Naive thymus-derived CD4-positive, alpha-beta T cell (primary cell): Measurements from ENCODE around the gene L2HGDH. TPM values are rescaled to one million over a fixed set of nuclear protein-coding genes. Genes with fewer than 3 reads are reported as not detected.
A peak's percentile ranks its signal among the peaks of the same experiment; 100 is the strongest.

ENCODE experiments used
- ATAC-seq: fragments of 150-1000 bp; cut with Tn5 transposase; 2 replicates; pipeline ENCODE4 v1.10.0; 2021; ENCODE audit warnings: mild to moderate bottlenecking, moderate library complexity
- CTCF ChIA-PET: fragments of 350-600 bp; sonication (Branson Sonifier 250); formaldehyde crosslinking; loops from one replicate; lab custom pipeline; 2021; ENCODE audit warnings: antibody characterized with exemption; lab: Charles Lee
- POLR2A ChIA-PET: fragments of 350-600 bp; sonication (Branson Sonifier 250); formaldehyde crosslinking; loops from one replicate; lab custom pipeline; 2021; ENCODE audit warnings: antibody characterized with exemption, inconsistent platforms; lab: Charles Lee
- DNase-seq, 9 donors: peaks; one replicate each; pipeline versions ENCODE4 v3.0.0 to v3.0.0-alpha.2; 2020 to 2022; ENCODE audit warnings: mixed read lengths in 1 of 9
- H3K27ac ChIP-seq: one replicate; pipeline ENCODE4 v1.7.0; 2013; ENCODE audit warnings: mild to moderate bottlenecking, low read depth, low read length, moderate library complexity
- H3K27me3 ChIP-seq, 2 donors: one replicate each; pipeline ENCODE4 v1.7.0; 2013; ENCODE audit warnings: low read length in 2 of 2, mild to moderate bottlenecking in 2 of 2, moderate library complexity in 2 of 2; ENCODE audit not compliant: control insufficient read depth in 2 of 2, insufficient read depth in 2 of 2
- H3K36me3 ChIP-seq, 3 experiments: 1 replicate in 2 of 3; 2 replicates in 1 of 3; pipeline ENCODE4 v1.7.0; 2013; ENCODE audit warnings: low read length in 3 of 3, mild to moderate bottlenecking in 3 of 3, moderate library complexity in 1 of 3; ENCODE audit not compliant: insufficient read depth in 3 of 3, control insufficient read depth in 2 of 3
- H3K4me1 ChIP-seq, 2 donors: one replicate each; pipeline ENCODE4 v1.7.0; 2013; ENCODE audit warnings: low read length in 2 of 2, mild to moderate bottlenecking in 2 of 2, moderate library complexity in 1 of 2; ENCODE audit not compliant: control insufficient read depth in 2 of 2, insufficient read depth in 2 of 2
- H3K4me3 ChIP-seq: 2 replicates; pipeline ENCODE4 v1.7.0; 2013; ENCODE audit warnings: mild to moderate bottlenecking, low read length
- H3K9me3 ChIP-seq, 3 experiments: 1 replicate in 2 of 3; 2 replicates in 1 of 3; pipeline ENCODE4 v1.7.0; 2013; ENCODE audit warnings: low read length in 3 of 3; ENCODE audit not compliant: control insufficient read depth in 2 of 3
- H3K27ac Mint-ChIP-seq, 9 donors: one replicate each; pipeline ENCODE4 v1.8.0; 2020 to 2022; ENCODE audit warnings: mixed read lengths in 9 of 9, mild to moderate bottlenecking in 8 of 9, moderate library complexity in 5 of 9, inconsistent platforms in 2 of 9
- H3K27me3 Mint-ChIP-seq, 5 donors: one replicate each; pipeline ENCODE4 v1.8.0; 2021 to 2022; ENCODE audit warnings: mixed read lengths in 5 of 5, mild to moderate bottlenecking in 1 of 5
- H3K36me3 Mint-ChIP-seq, 5 donors: one replicate each; pipeline ENCODE4 v1.8.0; 2020 to 2022; ENCODE audit warnings: mixed read lengths in 5 of 5, mild to moderate bottlenecking in 3 of 5, inconsistent platforms in 1 of 5
- H3K4me1 Mint-ChIP-seq, 7 donors: one replicate each; pipeline ENCODE4 v1.8.0; 2020 to 2022; ENCODE audit warnings: mixed read lengths in 7 of 7, mild to moderate bottlenecking in 3 of 7, inconsistent platforms in 1 of 7
- H3K4me3 Mint-ChIP-seq, 10 donors: one replicate each; pipeline ENCODE4 v1.8.0; 2020 to 2022; ENCODE audit warnings: mild to moderate bottlenecking in 10 of 10, mixed read lengths in 10 of 10, moderate library complexity in 6 of 10, inconsistent platforms in 2 of 10
- H3K9me3 Mint-ChIP-seq, 11 donors: one replicate each; pipeline ENCODE4 v1.8.0; 2020 to 2022; ENCODE audit warnings: mixed read lengths in 11 of 11, mild to moderate bottlenecking in 4 of 11, inconsistent platforms in 1 of 11, moderate library complexity in 1 of 11
- intact Hi-C, 2 donors: fragments of 100-400 bp; cut with micrococcal nuclease; formaldehyde crosslinking; loops; one replicate each; pipeline ENCODE4 v1.15.1; 2023
- polyA plus RNA-seq, 2 donors: library from polyadenylated mRNA; unstranded; fragments of 300-500 nt; fragmentation: Illumina TruSeq; gene quantifications; one replicate each; pipeline ENCODE4 v1.2.3, GENCODE V29; 2021
- total RNA-seq, 6 experiments: library from RNA in 5 of 6; stranded (reverse) in 5 of 6; gene quantifications; 1 replicate in 5 of 6; 2 replicates in 1 of 6; pipeline ENCODE4 v1.2.3 and lab custom pipeline; 2021 to 2026

L2HGDH gene
- total and polyA plus RNA-seq, 7 experiments from 2014 or later, result 3.0 to 10.1 (median 4.8) TPM

- intact Hi-C loops, result loop anchor here (1.0 to 5.0 kb wide), 15 partner anchors 8 to 1331 kb away; partner anchors contain the start of genes CDKL1 (in 2 of the 2), DMAC2L (in 2 of the 2), L2HGDH (in 2 of the 2) and MAP4K5 (in 2 of the 2)
- ChIA-PET CTCF (interaction anchor here (0.6 to 2.6 kb wide), 11 partner anchors 10 to 539 kb away, joined by 3 to 12 read pairs (median 5); partner anchors contain the start of genes DMAC2L, L2HGDH and VCPKMT), POLR2A (interaction anchor here (0.8 to 3.4 kb wide), 4 partner anchors 9 to 453 kb away, joined by 3 to 10 read pairs (median 4); partner anchors contain the start of genes DMAC2L, L2HGDH and MAP4K5)
- Mint-ChIP-seq H3K36me3 (peaks cover 0 to 24% (median 11%) of the 10 kb centered on the region in 5 donors), H3K4me3 (no peak overlapping the region), H3K27ac (no peak overlapping the region), H3K9me3 (no peaks in the 10 kb centered on the region), H3K4me1 (peaks cover 8 to 34% (median 27%) of the 10 kb centered on the region in 7 donors), H3K27me3 (no peaks in the 10 kb centered on the region)
- peak; percentile 99 for ATAC-seq
- Histone ChIP-seq H3K27ac (peak overlapping the region; percentile 11), H3K36me3 (peaks cover 3 to 18% (median 5%) of the 10 kb centered on the region in 3 experiments), H3K9me3 (no peaks in the 10 kb centered on the region), H3K4me3 (peak overlapping the region; percentile 15), H3K4me1 (peaks cover 0 to 4% of the 10 kb centered on the region in 2 donors), H3K27me3 (no peaks in the 10 kb centered on the region)
- DNase-seq, result peak in 8 of 9 donors; percentile 52 to 83 (median 76)
These were observed 9.1 kb upstream of the L2HGDH start for GRCh38 chr14:50321009-50321660.

GRCh38 chr14:50320283-50320682 lies 8.3 kb upstream of the L2HGDH start:
- Histone ChIP-seq H3K4me3 (no peak overlapping the region), H3K9me3 (no peaks in the 10 kb centered on the region), H3K36me3 (peaks cover 3 to 18% (median 5%) of the 10 kb centered on the region in 3 experiments), H3K4me1 (peaks cover 0 to 4% of the 10 kb centered on the region in 2 donors), H3K27me3 (no peaks in the 10 kb centered on the region), H3K27ac (peak overlapping the region; percentile 2)
- Mint-ChIP-seq H3K36me3 (peaks cover 0 to 25% (median 11%) of the 10 kb centered on the region in 5 donors), H3K27me3 (no peaks in the 10 kb centered on the region), H3K4me1 (peaks cover 12 to 40% (median 32%) of the 10 kb centered on the region in 7 donors), H3K4me3 (no peak overlapping the region), H3K9me3 (no peaks in the 10 kb centered on the region), H3K27ac (no peak overlapping the region)
- ChIA-PET POLR2A (interaction anchor here (3.4 kb wide), 1 partner anchor 212 kb away, joined by 10 read pairs; the partner anchor contains the start of gene MAP4K5), CTCF (interaction anchor here (0.6 to 2.6 kb wide), 10 partner anchors 9 to 540 kb away, joined by 3 to 12 read pairs (median 6); partner anchors contain the start of genes DMAC2L and L2HGDH)
- ATAC-seq (no peak), DNase-seq (no peak)
- intact Hi-C loops, result loop anchor here (2.0 to 5.0 kb wide), 7 partner anchors 25 to 1332 kb away; partner anchors contain the start of genes FRMD6 (in 1 of the 2) and SOS2 (in 1 of the 2)

- H3K27ac ChIP-seq, result no peak overlapping the region
- intact Hi-C loops, result loop anchor here (2.0 to 5.0 kb wide), 8 partner anchors 25 to 1333 kb away; partner anchors contain the start of genes FRMD6 (in 1 of the 2) and SOS2 (in 1 of the 2)
- Mint-ChIP-seq H3K27me3 (no peaks in the 10 kb centered on the region), H3K36me3 (peaks cover 0 to 25% (median 7%) of the 10 kb centered on the region in 5 donors), H3K27ac (no peak overlapping the region), H3K4me3 (no peak overlapping the region), H3K9me3 (no peaks in the 10 kb centered on the region), H3K4me1 (peaks cover 12 to 40% (median 32%) of the 10 kb centered on the region in 7 donors)
- H3K4me3 ChIP-seq, result no peak overlapping the region
- ATAC-seq, result no peak
- CTCF ChIA-PET, result interaction anchor here (0.6 to 2.6 kb wide), 4 partner anchors 8 to 456 kb away, joined by 3 to 12 read pairs (median 6); partner anchors contain the start of genes DMAC2L, L2HGDH and MAP4K5
- no peak for DNase-seq
- H3K4me1 ChIP-seq, result peaks cover 0 to 4% of the 10 kb centered on the region in 2 donors
- POLR2A ChIA-PET, result interaction anchor here (3.4 kb wide), 1 partner anchor 213 kb away, joined by 10 read pairs; the partner anchor contains the start of gene MAP4K5
- H3K27me3 ChIP-seq, result no peaks in the 10 kb centered on the region
- H3K9me3 ChIP-seq, result no peaks in the 10 kb centered on the region
- H3K36me3 ChIP-seq, result peaks cover 3 to 18% (median 5%) of the 10 kb centered on the region in 3 experiments
These were observed 7.7 kb upstream of the L2HGDH start for GRCh38 chr14:50319721-50320120.

GRCh38 chr14:50319293-50319692 lies 7.3 kb upstream of the L2HGDH start:
- peaks cover 0 to under 1% (median 0%) of the 10 kb centered on the region in 11 donors for H3K9me3 Mint-ChIP-seq
- ChIA-PET POLR2A (interaction anchor here (3.4 kb wide), 1 partner anchor 213 kb away, joined by 10 read pairs; the partner anchor contains the start of gene MAP4K5), CTCF (interaction anchor here (1.8 to 2.2 kb wide), 2 partner anchors 37 to 213 kb away, joined by 3 to 9 read pairs; partner anchors contain the start of gene MAP4K5)
- H3K27ac ChIP-seq, result no peak overlapping the region
- peaks cover 0 to 4% of the 10 kb centered on the region in 2 donors for H3K4me1 ChIP-seq
- no peak overlapping the region for H3K4me3 ChIP-seq
- H3K9me3 ChIP-seq, result no peaks in the 10 kb centered on the region
- H3K4me3 Mint-ChIP-seq, result no peak overlapping the region
- peaks cover 0 to 25% (median 9%) of the 10 kb centered on the region in 5 donors for H3K36me3 Mint-ChIP-seq
- peaks cover 12 to 43% (median 34%) of the 10 kb centered on the region in 7 donors for H3K4me1 Mint-ChIP-seq
- intact Hi-C loops, result loop anchor here in 1 of 2 donors (2.0 kb wide), 1 partner anchor 460 kb away; no protein-coding TSS in a partner anchor
- H3K36me3 ChIP-seq, result peaks cover under 1 to 14% (median 5%) of the 10 kb centered on the region in 3 experiments
- H3K27ac Mint-ChIP-seq, result peak overlapping the region in 2 of 9 donors; percentile 22 to 33
- H3K27me3 ChIP-seq, result no peaks in the 10 kb centered on the region
- no peak for ATAC-seq
- no peak for DNase-seq
- H3K27me3 Mint-ChIP-seq, result no peaks in the 10 kb centered on the region

GRCh38 chr14:50318031-50318626 lies 6.1 kb upstream of the L2HGDH start:
- Mint-ChIP-seq H3K9me3 (peaks cover 0 to 6% (median 0%) of the 10 kb centered on the region in 11 donors), H3K27ac (no peak overlapping the region), H3K27me3 (no peaks in the 10 kb centered on the region), H3K4me1 (peaks cover 12 to 54% (median 46%) of the 10 kb centered on the region in 7 donors), H3K4me3 (no peak overlapping the region), H3K36me3 (peaks cover 0 to 24% (median 14%) of the 10 kb centered on the region in 5 donors)
- Histone ChIP-seq H3K4me1 (peaks cover 3 to 10% of the 10 kb centered on the region in 2 donors), H3K9me3 (no peaks in the 10 kb centered on the region), H3K27ac (no peak overlapping the region), H3K36me3 (peaks cover 0 to 7% (median 0%) of the 10 kb centered on the region in 3 experiments), H3K4me3 (no peak overlapping the region), H3K27me3 (no peaks in the 10 kb centered on the region)
- no peak for ATAC-seq
- ChIA-PET CTCF (interaction anchor here (0.7 to 2.2 kb wide), 9 partner anchors 10 to 510 kb away, joined by 3 to 9 read pairs (median 3); partner anchors contain the start of gene MAP4K5), POLR2A (no interaction called here)
- intact Hi-C loops, result loop anchor here in 1 of 2 donors (2.0 kb wide), 1 partner anchor 461 kb away; no protein-coding TSS in a partner anchor
- DNase-seq, result no peak
